Measurements from ENCODE around the gene RAB3GAP2.
"Not testable (repeated sequence)": the region's sequence is repeated elsewhere in the genome, so short reads cannot be mapped to it uniquely, and the experiment has no call there.

RAB3GAP2 gene

DNA sequence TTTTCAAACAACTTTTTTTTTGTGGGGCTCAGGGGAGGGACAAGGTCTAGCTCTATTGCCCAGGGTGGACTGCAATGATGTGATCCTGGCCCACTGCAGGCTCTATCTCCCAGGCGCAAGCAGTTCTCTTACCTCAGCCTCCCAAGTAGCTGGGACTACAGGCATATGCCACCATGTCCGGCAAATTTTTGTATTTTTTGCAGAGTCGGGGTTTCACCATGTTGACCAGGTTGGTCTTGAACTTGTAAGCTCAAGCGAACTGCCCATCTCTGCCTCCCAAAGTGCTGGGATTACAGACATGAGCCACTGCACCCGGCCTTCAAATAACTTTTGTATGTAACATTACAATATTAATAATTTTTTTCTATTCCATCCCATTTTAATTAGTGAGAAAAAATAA is 33.0 kb downstream of the RAB3GAP2 start:
- FAIRE-seq = no peak

DNA sequence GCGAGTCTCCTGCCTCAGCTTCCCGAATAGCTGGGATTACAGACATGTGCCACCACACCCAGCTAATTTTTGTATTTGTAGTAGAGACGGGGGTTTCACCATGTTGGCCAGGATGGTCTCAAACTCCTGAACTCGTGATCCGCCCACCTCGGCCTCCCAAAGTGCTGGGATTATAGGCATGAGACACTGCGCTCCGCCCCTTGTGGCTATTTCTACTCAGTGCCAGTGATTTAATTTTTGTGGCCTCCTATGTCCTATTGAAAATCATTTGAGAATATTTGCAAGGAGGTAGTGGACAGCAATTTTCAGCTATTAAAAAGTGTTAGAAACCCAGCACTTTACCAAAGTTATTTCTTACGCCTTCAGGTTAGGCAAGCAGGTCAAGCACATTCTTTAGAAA is 36.0 kb downstream of the RAB3GAP2 start:
- not testable (repeated sequence) for FAIRE-seq

DNA sequence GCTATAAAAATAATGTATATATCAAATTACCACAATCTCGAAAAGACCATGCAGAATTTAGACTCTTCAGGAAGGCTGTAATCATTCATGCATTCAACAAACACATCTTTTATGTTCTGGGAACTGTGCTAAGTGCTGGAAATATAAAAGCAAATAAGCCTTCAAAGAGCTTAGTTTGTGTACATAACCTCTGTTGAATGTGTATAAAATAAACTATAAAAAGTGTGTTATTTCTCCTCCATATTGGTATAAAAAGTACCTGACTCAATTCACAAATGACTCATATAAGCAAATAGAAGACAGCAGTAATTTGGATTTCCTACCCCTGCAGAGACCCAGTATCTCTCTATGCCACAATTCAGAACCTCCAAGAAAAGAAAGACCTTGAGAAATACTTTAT is 36.8 kb downstream of the RAB3GAP2 start:
- no peak for FAIRE-seq

DNA sequence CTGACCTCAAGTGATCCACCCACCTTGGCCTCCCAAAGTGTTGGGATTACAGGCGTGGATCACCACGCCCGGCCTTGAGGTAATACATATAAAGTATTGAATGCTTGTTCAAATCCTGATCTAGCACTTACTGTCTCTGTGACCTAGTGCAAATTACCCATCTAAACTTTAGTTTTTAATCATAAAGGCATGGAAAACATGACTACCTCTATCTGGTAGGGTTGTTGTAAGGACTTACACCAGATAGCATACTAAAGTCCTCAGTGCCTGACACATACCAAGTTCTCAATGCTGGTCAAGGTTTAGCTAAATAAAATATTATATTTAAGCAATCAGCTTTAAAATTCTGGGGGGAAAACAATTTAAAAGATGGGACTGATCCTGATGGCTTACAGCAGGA is 38.3 kb downstream of the RAB3GAP2 start:
- FAIRE-seq = no peak

DNA sequence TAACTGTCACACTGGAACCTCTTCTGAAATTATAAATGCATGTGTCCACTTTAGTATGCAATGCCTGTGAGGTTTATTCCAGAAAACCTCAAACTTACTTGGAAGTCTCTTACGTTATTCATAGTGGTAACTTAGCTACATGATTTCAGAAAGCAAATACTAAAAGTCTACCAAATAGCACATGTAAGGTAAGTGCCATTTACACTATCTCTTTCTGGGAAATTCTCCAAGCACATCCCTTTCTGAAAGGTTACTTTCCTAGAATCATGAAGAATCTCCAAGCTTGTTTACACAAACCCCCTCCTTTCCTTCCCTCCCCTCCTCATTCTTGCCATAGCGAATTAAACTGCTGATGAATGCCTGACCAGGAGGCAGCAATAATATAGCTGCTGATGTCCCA is 42.5 kb downstream of the RAB3GAP2 start:
- no peak for FAIRE-seq

DNA sequence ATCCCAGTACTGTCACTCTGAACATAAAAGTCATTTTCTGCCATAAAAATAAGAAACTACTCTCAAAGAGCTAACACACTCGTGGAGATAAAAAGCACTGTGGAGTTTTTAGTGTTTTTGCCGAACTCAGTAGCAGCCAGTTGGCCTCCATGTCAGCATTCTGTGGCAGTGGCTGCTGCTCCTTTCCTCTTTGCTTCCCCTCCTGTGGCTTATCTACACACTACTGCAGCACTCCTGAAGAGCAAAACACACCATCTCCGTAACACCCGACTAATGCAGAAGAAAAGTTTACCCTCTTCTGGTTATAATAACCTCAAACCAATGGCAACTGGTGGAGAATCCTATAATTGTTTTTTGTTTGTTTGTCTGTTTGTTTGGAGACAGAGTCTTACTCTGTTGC is 44.9 kb downstream of the RAB3GAP2 start:
- no peak for FAIRE-seq

DNA sequence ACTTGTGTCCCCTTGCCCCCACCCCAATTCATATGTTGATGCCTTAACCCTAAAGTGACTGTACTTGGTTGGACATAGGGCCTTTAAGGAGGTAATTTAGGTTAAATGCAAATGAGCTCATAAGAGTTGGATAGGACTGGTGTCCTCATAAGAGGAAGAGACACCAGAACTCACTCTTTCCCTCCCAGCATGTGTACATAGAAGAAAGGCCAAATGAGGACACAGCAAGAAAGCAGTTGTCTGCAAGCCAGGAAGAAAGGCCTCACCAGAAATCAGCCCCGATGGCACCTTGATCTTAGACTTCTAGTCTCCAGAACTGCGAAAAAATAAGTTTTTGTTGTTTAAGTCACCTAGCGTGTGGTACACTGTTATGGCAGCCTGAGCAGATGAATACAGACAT is 45.5 kb downstream of the RAB3GAP2 start:
- FAIRE-seq = no peak

DNA sequence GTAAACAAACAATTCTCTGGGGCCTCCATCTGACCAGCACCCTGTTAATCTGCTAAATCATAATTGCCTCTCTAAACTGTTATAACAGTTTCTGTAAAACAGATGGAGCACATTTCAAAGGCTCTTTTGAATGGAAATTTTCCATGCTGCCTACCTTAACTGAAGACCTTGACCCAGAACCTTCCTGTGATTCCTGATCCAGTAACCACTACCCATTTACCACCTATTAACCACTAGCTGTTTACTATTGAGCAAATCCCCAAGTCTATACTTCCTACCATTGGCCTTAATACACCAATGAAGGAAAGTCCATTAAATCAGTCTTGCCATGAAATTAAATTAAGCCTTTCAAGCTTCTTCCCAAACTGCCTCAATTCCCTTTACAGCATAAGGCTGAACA is 46.3 kb downstream of the RAB3GAP2 start:
- FAIRE-seq = no peak

DNA sequence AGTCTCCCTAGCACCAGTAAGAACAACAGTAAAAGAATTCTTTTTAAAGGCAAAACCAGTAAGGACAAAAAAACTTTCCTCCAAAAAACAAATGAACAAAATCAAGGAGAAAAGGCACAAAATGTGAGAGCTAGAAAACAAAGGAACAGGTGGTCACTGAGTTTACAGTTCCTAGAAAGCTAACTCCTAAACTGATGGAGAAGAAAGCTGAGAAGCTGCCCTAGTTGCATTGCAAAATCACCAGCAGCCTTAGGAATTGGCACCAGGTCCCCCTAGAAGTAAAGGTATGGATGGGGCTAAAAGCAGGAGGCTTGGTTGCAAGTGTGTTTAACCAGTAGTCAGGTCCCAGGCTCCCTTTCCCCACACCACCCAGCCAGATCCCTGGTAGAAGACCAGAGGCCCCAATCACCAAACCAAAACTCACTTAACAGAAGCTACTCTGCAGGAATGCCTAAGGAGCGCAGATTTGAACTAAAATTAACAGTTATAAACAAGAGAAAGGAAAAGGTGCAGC is 47.6 kb downstream of the RAB3GAP2 start:
- no peak for FAIRE-seq

DNA sequence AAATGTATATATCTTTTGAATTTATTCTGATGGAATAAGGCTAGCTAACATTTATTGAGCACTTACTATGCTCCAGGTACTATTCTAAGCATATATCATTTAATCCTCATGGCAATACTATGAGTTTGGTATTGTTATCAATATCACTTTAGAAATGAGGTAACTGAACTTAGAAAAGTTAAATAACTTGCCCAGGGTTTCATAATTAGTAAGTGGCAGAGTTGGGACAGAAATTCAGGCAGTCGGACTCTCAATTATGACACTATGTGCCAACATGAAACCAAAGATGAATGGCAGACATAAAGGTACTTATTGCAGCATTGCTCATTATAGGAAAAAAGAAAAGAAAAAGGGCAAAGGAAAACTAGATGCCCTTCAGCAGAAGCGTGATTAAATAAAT is 48.2 kb downstream of the RAB3GAP2 start:
- FAIRE-seq = no peak

DNA sequence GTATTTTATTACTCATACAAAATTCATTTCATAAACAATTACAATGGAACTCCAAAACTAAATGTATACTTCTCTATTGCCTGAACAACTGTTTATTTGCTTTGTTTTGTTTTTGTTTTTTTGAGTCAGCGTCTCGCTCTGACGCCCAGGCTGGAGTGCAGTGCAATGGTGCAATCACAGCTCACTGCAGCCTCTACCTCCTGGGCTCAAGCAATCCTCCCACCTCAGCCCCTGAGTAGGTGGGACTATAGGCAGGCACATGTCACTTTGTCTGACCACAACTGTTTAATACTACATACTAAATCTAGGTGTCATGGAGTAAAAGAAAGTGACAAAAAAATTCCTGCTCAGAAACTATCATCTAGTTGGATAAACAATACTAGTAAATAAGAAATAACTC is 49.3 kb downstream of the RAB3GAP2 start:
- FAIRE-seq = no peak

DNA sequence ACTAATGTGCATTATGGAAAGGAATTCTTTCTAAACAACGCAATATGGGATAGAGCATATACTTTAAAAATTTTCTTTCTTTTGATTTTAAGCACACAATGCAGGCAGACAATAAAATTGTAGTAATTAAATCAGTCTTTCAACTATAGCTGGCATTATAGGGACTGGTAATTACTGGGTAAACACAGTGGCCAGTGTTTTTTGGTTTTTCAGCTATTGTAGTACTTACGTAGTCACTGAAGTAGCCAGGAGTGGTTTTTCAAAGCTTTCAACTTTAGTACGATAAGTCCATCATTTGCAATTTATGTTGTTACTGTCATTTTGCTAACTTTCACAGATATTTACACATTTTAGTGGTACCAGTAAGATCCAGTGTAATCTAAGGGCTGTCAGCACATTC is 50.6 kb downstream of the RAB3GAP2 start:
- no peak for FAIRE-seq

DNA sequence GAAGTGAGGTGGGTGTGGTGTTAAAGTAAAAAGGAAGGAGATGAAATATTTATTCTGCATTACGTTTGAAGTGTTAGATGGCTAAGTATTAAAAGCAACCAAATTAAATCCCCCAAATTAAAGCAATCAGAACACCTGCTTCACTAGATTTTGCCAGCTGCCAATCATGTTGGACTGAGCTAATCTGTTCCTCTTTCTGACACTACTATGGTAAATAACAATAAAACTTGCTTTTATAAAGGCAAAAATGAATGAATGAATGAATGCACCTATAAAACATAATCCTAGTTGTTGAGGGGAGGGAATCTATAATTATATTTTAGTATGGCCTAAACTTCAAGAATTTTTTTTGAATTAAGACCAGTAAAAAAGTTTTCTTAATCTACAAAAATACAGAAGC is 51.0 kb downstream of the RAB3GAP2 start:
- no peak for FAIRE-seq

DNA sequence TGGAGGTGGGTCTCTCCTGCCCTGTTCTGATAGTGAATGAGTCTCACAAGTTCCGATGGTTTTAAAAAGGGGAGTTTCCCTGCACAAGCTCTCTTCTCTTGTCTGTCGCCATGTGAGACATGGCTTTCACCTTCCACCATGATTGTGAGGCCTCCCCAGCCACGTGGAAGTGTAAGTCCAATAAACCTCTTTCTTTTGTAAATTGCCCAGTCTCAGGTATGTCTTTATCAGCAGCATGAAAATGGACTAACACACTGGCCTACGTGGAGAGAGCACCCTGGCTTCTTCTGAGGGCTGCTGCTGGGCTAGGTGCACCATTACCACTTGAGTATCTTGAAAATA is 51.6 kb downstream of the RAB3GAP2 start:
- not testable (repeated sequence) for FAIRE-seq

DNA sequence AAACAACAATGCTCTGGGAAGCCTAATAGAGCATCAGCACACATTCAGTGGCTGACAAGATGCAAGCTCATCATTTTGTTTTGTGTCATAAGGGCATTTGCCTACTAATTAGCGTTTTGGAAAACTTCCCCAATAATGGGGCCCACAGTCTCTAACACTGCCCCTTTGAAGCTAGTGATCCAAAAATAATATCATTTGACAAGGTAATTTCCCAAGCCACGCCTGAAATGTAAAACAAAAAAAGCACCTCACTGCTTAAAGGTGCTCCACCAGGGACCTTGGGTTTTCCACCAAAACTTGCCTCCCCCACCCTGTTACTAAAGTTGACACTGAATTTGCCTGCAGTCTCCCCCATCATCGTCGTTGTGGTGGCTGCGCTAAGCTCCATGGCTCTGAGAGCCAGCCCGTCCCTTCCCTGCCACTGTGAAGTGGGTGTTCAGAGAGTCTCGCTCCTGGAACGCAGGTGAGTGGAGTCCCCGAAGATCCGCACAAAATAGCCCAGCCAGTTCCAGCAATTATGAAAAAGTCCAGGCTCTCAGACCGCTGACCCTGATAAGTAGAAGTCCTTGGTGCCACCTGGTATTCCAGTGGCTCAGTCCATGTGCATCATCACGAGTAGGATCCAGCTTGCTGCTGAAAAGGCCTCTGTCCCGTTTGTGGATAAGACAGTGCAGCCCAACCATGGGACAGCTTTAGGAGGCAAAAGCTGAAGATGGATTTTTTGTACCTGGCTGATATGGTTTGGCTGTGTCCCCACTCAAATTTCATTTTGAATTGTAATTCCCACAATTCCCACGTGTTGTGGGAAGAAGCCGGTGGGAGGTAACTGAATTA is 52.2 kb downstream of the RAB3GAP2 start:
- no peak for FAIRE-seq

DNA sequence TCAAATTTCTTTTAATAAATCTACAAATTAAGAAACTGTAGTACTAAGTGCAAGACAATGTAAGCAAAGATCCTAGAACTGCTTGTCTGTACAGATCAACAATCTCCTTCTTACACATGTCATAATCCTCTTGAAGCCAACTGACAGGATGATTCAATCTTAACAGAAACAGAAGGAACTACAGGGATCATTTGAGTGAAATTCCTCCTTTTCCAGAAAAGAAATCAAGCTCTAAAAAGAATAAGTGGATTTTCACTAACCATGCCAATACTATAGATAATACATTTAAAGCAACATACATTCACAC is 53.2 kb downstream of the RAB3GAP2 start:
- no peak for FAIRE-seq

DNA sequence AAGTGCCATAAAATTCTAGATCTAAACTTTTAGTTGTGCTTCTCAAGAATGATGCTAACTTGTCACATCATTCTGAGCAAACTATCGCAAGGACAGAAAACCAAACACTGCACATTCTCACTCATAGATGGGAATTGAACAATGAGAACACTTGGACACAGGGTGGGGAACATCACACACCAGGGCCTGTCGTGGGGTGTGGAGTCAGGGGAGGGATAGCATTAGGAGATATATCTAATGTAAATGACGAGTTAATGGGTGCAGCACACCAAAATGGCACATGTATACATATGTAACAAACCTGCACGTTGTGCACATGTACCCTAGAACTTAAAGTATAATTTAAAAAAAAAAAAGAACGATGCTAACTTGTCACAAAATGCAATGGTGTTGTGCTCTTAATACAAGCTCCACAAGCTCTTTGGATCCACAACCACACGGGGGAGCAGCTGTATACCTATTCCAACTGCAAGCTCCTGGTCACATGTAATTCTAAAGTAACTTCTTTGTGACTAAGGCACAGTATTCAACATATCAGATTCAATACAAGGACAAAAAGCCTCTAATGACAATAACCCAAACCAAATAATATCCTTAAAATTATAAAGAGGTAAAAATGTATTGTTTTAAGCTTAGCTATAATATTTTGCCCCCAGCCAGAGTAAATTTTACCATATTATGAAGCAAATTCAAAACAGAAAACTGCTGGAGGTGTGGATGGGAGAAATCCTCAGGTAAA is 53.7 kb downstream of the RAB3GAP2 start:
- not testable (repeated sequence) for FAIRE-seq

DNA sequence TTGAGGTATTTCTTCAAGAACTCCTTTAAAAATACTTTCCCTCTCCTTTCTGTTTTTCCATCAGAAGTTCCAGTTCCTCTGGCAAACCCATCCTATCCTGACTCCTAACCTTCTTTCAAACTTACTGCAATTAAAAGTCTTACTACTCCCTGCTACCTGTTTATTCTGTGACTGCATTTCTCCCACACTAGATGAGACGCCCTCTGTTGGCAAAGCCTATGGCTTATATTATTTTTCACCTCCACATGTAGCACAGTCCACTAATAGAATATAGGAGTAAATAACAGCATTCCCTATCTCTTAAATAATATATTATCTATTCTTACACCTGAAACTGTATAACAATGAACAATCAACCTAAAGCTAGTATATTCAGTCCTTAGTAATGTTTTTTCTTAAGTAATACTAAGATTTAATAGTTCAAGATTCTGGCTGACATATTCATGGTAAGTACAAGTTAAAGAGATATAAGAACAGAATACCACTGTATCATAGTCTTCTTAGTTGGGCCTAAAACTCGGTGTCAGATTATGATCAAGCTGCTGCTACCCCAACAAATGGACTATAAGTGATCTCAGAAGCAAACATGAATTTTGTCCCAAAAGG is 54.8 kb downstream of the RAB3GAP2 start:
- FAIRE-seq = no peak

DNA sequence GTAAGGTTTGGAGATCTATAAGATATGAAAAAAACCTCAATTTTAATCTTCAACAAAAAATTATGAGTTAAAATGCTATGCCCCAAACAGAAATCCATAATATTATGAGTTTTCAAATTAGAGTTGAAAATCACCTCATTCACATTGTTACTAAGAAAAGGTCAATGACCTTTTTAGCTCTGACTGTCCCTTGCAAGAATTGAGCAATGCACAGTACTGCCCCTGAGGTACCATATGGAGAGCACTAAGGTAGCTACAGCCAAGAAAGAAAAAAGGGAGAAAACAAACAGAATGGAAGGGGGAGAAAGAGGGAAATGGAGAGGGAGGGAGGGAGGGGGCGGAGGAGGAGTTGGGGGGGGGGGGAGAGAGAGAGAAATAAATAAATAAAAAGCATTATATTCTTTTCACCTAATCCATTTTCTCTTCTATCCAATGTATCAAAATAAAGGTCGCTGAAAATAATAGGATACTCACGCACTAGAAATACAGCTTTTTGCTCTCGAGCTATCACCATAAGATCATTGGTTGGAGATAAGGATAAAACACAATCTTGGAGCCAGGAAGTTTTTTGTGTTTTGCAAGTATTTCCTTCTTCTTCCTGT is 58.8 kb downstream of the RAB3GAP2 start:
- FAIRE-seq = no peak

DNA sequence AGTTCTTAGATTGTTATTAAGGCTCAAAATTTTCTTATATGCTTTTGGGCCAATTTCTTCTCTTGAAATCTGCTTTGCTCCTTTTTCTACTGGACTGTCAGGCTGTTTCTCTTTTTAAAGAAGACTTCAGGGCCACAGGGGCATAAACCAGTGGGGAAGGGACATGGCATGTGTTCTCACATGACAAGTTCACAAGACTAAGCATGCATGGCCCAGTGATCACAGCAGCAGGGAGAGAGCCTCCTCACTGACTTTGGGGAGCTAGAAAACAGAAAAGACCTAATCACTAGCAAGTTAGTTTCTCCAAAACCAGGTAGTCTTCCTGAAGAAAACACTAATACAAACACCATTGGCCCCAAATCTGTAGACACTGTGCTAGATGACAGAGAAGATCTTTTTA is 64.8 kb downstream of the RAB3GAP2 start:
- FAIRE-seq = no peak

DNA sequence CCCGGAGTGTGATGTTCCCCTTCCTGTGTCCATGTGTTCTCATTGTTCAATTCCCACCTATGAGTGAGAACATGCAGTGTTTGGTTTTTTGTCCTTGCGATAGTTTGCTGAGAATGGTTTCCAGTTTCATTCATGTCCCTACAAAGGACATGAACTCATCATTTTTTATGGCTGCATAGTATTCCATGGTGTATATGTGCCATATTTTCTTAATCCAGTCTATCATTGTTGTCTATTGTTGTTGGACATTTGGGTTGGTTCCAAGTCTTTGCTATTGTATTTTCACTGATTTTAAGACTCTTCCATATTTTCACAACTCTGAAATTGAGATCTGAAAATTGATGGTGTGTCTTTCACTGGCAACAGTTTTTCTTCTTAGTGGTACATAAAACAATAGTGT is 67.5 kb downstream of the RAB3GAP2 start:
- not testable (repeated sequence) for FAIRE-seq

DNA sequence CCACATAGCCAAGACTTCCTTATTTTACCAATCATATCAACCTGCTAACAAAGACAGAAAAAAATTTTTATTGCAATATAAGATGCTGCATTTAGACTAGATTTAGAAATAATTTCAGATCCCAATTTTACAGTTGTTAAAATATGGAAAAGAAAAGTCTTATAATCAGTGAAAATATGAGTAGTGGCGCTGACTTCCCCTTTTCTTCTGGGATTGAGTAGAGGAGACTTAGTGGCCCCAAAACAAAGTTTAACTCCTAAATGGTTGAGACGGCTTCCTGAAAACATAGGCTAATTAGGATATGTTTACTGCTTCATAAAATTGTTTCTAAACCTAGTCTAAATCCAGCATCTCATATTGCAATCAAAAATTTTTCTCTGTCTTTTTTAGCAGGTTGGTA is 68.4 kb downstream of the RAB3GAP2 start:
- no peak for FAIRE-seq

DNA sequence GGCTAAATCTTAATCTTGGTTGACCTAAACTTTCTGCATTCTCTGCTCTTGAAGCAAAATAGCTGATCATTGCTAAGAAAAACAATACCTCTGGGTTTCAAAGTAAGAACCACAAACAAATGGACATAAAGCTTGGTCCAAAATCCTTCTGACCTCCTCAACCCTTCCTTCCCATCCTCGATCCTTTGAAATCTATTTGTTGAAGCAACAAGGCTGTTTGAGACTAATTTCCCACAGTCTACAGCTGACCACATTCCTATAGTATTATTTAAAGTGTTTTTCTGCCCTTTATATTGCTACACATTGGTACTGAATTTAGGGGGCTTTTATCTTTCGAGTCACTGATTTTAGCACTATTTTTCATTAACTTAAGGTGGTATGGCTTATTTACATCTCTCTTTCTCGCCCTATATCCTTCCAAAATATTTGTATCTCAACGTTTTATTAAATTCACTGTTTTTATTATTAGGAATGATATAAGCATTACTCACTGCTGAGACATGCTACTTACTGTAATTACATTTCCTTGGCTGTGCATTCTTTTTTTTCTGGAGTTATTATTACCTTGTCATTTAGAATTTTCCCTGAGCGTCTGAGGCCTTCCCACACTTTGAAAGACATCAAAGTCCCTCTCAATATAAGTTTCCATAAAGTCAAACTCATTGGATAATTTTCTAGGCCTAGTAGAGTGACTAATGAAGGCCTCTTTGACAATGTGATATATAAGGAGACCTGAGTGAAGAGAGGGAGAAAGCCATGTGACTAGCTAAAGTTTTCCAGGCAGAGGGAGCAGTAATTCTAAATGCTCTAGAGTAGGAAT is 73.9 kb downstream of the RAB3GAP2 start:
- FAIRE-seq = no peak
